BE2C (cell line): ENCODE results near the gene DNAH6.

Source experiments
- DNase-seq: peaks from one replicate; pipeline ENCODE4 v3.0.0-alpha.2; 2020
- H3K27me3 ChIP-seq: fragments of 250-450 bp; sonication (Bioruptor Pico); 2 replicates; pipeline ENCODE4 v1.5.1; 2020; ENCODE audit warnings: mild to moderate bottlenecking
- H3K36me3 ChIP-seq: fragments of 250-450 bp; sonication (Bioruptor Pico); 2 replicates; pipeline ENCODE4 v1.5.1; 2020; ENCODE audit warnings: mild to moderate bottlenecking
- H3K4me1 ChIP-seq: fragments of 250-450 bp; sonication (Bioruptor Pico); 2 replicates; pipeline ENCODE4 v1.5.1; 2020
- H3K4me3 ChIP-seq: 2 replicates; pipeline ENCODE4 v1.5.1; 2011; ENCODE audit warnings: low read depth, low read length
- H3K9me3 ChIP-seq: fragments of 250-450 bp; sonication (Bioruptor Pico); 2 replicates; pipeline ENCODE4 v1.5.1; 2020
- TF ChIP-seq, protein P1 (sequence below): IDR thresholded peaks from 2 replicates; pipeline ENCODE4 v1.5.1; 2012; ENCODE audit warnings: mild to moderate bottlenecking, low read depth, low read length

Gene DNAH6

DNA sequence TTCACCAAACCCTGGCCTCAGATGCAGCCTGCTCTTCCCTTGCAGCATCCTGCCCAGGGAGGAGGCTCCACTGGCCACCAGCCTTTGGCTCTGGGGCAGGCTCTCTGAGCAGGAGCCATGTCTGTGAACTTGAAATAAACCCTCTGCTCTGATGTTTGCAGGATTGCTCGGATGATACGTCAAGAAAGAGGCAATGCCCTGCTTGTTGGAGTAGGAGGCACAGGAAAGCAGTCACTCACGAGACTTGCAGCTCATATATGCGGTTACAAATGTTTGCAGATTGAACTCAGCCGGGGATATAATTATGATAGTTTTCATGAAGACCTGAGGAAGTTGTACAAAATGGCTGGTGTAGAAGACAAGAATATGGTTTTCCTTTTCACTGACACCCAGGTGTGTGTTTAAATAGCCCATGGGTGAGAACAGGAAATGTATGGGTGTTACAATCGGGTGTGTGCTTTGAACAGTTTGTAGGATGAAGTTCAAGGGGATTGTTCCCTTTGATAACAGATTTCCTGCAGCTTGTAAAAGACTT, 177.9 kb downstream of the DNAH6 start:
- no peak overlapping the region for H3K4me3 ChIP-seq
- TF ChIP-seq, protein P1, sequence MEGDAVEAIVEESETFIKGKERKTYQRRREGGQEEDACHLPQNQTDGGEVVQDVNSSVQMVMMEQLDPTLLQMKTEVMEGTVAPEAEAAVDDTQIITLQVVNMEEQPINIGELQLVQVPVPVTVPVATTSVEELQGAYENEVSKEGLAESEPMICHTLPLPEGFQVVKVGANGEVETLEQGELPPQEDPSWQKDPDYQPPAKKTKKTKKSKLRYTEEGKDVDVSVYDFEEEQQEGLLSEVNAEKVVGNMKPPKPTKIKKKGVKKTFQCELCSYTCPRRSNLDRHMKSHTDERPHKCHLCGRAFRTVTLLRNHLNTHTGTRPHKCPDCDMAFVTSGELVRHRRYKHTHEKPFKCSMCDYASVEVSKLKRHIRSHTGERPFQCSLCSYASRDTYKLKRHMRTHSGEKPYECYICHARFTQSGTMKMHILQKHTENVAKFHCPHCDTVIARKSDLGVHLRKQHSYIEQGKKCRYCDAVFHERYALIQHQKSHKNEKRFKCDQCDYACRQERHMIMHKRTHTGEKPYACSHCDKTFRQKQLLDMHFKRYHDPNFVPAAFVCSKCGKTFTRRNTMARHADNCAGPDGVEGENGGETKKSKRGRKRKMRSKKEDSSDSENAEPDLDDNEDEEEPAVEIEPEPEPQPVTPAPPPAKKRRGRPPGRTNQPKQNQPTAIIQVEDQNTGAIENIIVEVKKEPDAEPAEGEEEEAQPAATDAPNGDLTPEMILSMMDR = no peak
- H3K27me3 ChIP-seq = no peaks in the 10 kb centered on the region
- DNase-seq = no peak
- H3K4me1 ChIP-seq = no peaks in the 10 kb centered on the region
- H3K36me3 ChIP-seq = no peaks in the 10 kb centered on the region
- no peaks in the 10 kb centered on the region for H3K9me3 ChIP-seq

DNA sequence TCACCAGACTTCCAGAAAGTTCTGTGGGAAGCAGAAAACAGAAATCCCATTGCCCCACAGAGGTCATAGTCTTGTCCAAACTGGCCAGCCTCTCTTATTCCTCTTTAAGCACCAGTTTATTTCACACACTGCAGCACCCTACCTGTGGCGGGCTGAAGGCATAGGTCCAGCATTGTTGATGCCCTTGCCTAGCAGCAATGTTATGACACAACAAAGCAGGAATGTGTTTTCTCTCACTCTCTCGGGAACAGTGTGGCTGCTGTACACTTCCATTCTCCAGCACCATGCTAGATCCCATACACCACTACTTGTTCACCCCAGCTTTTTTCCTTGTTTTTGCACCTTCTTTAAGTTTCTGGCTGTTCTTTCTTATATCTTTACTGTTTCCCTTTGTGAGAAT, 181.6 kb downstream of the DNAH6 start:
- H3K27me3 ChIP-seq = no peaks in the 10 kb centered on the region
- H3K4me3 ChIP-seq = no peak overlapping the region
- no peak for DNase-seq
- no peaks in the 10 kb centered on the region for H3K36me3 ChIP-seq
- no peaks in the 10 kb centered on the region for H3K4me1 ChIP-seq
- TF ChIP-seq, protein P1 = no peak
- H3K9me3 ChIP-seq = no peaks in the 10 kb centered on the region

DNA sequence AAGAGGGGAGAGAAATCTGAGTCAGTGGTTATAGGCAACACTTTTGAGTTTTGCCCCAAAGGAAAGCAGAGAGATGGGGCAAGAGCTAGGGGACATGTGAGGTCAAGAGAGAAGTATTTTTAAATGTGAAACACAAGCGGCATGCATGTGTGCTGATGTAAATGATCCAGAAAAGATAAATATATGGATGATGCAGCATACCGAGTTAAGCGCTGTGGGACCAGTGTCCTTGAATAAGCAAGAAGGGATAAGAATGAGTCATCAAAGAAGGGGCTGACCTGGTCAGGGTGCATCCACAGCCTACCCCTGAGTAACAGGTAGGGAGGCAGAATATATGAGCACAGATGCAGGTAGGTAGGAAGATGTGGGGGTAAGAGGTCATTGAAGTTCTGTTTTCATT, 183.7 kb downstream of the DNAH6 start:
- H3K27me3 ChIP-seq = no peaks in the 10 kb centered on the region
- H3K4me1 ChIP-seq = no peaks in the 10 kb centered on the region
- H3K9me3 ChIP-seq = no peaks in the 10 kb centered on the region
- H3K36me3 ChIP-seq = no peaks in the 10 kb centered on the region
- DNase-seq = no peak
- H3K4me3 ChIP-seq = no peak overlapping the region
- TF ChIP-seq, protein P1 = no peak

DNA sequence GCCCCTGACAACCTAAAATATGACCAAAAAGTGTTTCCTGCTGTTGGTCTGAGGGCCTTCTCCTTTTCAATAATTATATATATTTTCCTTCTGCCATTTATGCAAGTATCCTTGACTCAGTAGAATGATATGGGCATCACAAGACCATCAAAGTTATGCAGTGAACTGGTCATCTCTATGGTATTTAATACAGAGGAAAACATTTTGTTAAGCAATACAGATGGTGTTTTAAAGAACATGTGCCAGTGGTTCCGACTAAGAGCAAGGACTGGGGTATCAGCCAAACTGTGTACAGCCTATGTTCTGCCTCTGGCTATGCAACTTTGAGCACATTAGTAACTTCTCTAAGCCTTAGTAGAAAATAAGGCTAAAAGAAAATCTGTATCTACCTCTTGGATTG, 185.6 kb downstream of the DNAH6 start:
- TF ChIP-seq, protein P1 = no peak
- Histone ChIP-seq H3K9me3 (no peaks in the 10 kb centered on the region), H3K4me1 (no peaks in the 10 kb centered on the region), H3K36me3 (no peaks in the 10 kb centered on the region), H3K4me3 (no peak overlapping the region), H3K27me3 (no peaks in the 10 kb centered on the region)
- no peak for DNase-seq

DNA sequence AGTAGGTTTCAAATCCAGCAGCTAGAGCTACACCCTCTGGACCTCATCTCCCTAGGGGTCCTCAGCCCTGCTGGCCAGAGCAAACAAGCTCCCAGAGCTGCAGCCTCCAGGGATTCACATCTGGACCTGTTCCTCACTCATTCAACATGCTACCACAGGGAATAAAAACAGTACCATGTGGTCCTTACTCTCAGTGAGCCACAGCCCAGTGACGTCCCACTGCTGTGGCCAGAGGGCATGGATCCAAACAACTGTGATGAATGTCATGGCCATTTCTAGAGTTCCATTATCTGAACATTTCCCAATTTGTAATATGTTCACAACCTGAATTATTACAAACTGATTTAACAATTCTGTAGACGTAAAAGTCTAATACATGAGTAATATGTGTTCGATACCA, 186.6 kb downstream of the DNAH6 start:
- Histone ChIP-seq H3K9me3 (no peaks in the 10 kb centered on the region), H3K4me3 (no peak overlapping the region), H3K27me3 (no peaks in the 10 kb centered on the region), H3K4me1 (no peaks in the 10 kb centered on the region), H3K36me3 (no peaks in the 10 kb centered on the region)
- TF ChIP-seq, protein P1 = no peak
- no peak for DNase-seq

DNA sequence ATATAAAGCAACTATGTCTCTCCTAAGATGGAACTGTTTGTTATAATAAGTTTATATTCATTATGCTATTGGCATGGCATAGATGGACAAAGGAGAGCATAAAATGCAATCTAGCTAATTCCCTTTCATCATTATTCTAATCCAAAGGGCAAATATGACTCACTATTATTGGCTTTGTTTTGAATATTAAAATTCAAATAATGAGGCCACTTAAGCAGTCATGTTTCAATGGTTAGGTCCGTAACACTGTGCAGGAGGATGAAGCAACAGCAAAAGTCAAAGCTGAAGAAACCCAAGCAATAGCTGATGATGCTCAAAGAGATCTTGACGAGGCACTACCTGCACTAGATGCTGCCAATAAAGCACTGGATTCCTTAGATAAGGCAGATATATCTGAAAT, 187.5 kb downstream of the DNAH6 start:
- Histone ChIP-seq H3K9me3 (no peaks in the 10 kb centered on the region), H3K36me3 (no peaks in the 10 kb centered on the region), H3K27me3 (no peaks in the 10 kb centered on the region), H3K4me1 (no peaks in the 10 kb centered on the region), H3K4me3 (no peak overlapping the region)
- no peak for DNase-seq
- TF ChIP-seq, protein P1 = no peak
